K562 (cell line): ENCODE results near the gene SFSWAP. TPM values are rescaled to one million over a fixed set of nuclear protein-coding genes. Genes with fewer than 3 reads are reported as not detected.
A peak's percentile ranks its signal among the peaks of the same experiment; 100 is the strongest.

Experiments
- ATAC-seq: fragments of 200-7000 bp; cut with Tn5 transposase; 3 replicates; pipeline ENCODE4 v1.9.1; 2020; ENCODE audit warnings: moderate library complexity
- BruUV-seq: library from RNA; stranded (reverse); fragments of 400-500 nt; replicated peaks from 2 replicates; lab custom pipeline; 2021; lab: Mats Ljungman, UMichigan
- CTCF ChIA-PET: fragments of 300-600 bp; formaldehyde crosslinking; extraction: SDS; loops from one replicate; lab custom pipeline; 2021; ENCODE audit warnings: low intra/inter-chr PET ratio; lab: Yijun Ruan, JAX
- POLR2A ChIA-PET: fragments of 300-600, 350-650 bp; sonication (Branson Sonifier 250); formaldehyde crosslinking; extraction: SDS; loops from one replicate; lab custom pipeline; 2021; ENCODE audit warnings: antibody characterized with exemption, inconsistent platforms; lab: Yijun Ruan, JAX
- DNase-seq, 4 experiments: peaks; one replicate each; pipeline versions ENCODE4 v3.0.0 to v3.0.0-alpha.2; 2011 to 2018; ENCODE audit warnings: low spot score in 3 of 4, mixed read lengths in 3 of 4; ENCODE audit errors: extremely low read depth in 1 of 4
- FAIRE-seq: peaks from 2 replicates; lab custom pipeline; 2011; peaks lifted over from hg19 to GRCh38; lab: Jason Lieb, UNC
- H2AFZ ChIP-seq: 2 replicates; pipeline ENCODE4 v1.6.0; 2011; ENCODE audit warnings: low read depth, low read length, control low read depth, inconsistent platforms
- H3K27ac ChIP-seq: fragments of 200-600 bp; 3 replicates; pipeline ENCODE4 v1.8.0; 2011; ENCODE audit warnings: low read depth, mild to moderate bottlenecking, control low read depth, inconsistent platforms, low read length, moderate library complexity, mixed read lengths; ENCODE audit errors: extremely low read depth
- H3K27me3 ChIP-seq, 2 experiments: fragments of 300-600 bp in 1 of 2; 2 replicates in 1 of 2; 3 replicates in 1 of 2; pipeline versions ENCODE4 v1.6.0 to v1.8.0; 2011; ENCODE audit warnings: inconsistent platforms in 2 of 2, low read length in 2 of 2, mild to moderate bottlenecking in 1 of 2, mixed read lengths in 1 of 2, moderate library complexity in 1 of 2; ENCODE audit not compliant: control insufficient read depth in 2 of 2, insufficient read depth in 2 of 2
- H3K36me3 ChIP-seq: fragments of 300-600 bp; 3 replicates; pipeline ENCODE4 v1.8.0; 2011; ENCODE audit warnings: mild to moderate bottlenecking, low read length, inconsistent platforms; ENCODE audit not compliant: control insufficient read depth, insufficient read depth
- H3K4me1 ChIP-seq, 2 experiments: fragments of 200-600 bp in 1 of 2; replicated peaks in 1 of 2; 2 replicates in 1 of 2; 3 replicates in 1 of 2; pipeline versions ENCODE4 v1.5.1 to v1.8.0; 2011; ENCODE audit warnings: inconsistent platforms in 2 of 2, low read length in 2 of 2, mild to moderate bottlenecking in 1 of 2, mixed read lengths in 1 of 2, moderate library complexity in 1 of 2; ENCODE audit not compliant: control insufficient read depth in 2 of 2, insufficient read depth in 2 of 2
- H3K4me2 ChIP-seq: 2 replicates; pipeline ENCODE4 v1.6.1; 2011; ENCODE audit warnings: low read length, control low read depth, inconsistent platforms, mixed read lengths; ENCODE audit not compliant: insufficient read depth
- H3K4me3 ChIP-seq: fragments of 200-600 bp; sonication (generic), shearing (Covaris generic); 2 replicates; pipeline ENCODE4 v1.5.1; 2016; ENCODE audit warnings: control low read depth, inconsistent platforms
- H3K79me2 ChIP-seq: fragments of 200-600 bp; 3 replicates; pipeline ENCODE4 v1.8.0; 2011; ENCODE audit warnings: low read length, inconsistent platforms; ENCODE audit not compliant: control insufficient read depth, insufficient read depth
- H3K9ac ChIP-seq, 2 experiments: 2 replicates each; pipeline versions ENCODE4 v1.6.0 to v1.6.1; 2011; ENCODE audit warnings: low read depth in 2 of 2, low read length in 2 of 2, control low read depth in 1 of 2, inconsistent platforms in 1 of 2, mild to moderate bottlenecking in 1 of 2, mixed read lengths in 1 of 2; ENCODE audit not compliant: insufficient read depth in 1 of 2
- H3K9me1 ChIP-seq: one replicate; pipeline ENCODE4 v1.6.0; 2011; ENCODE audit warnings: inconsistent platforms, mild to moderate bottlenecking, low read length, moderate library complexity; ENCODE audit not compliant: control insufficient read depth, insufficient read depth
- H3K9me3 ChIP-seq: replicated peaks from 2 replicates; pipeline ENCODE4 v1.5.1; 2011; ENCODE audit warnings: low read depth, low read length, inconsistent platforms; ENCODE audit not compliant: control insufficient read depth, insufficient read depth
- H4K20me1 ChIP-seq: replicated peaks from 2 replicates; pipeline ENCODE4 v1.6.1; 2011; ENCODE audit warnings: low read length, inconsistent platforms, mixed read lengths; ENCODE audit not compliant: control insufficient read depth, insufficient read depth
- BRD9 ChIP-seq: fragments of 450-650 bp; IDR thresholded peaks from 2 replicates; pipeline ENCODE4 v1.6.1; 2018; ENCODE audit warnings: low read depth; ENCODE audit not compliant: partially characterized antibody
- ESRRA ChIP-seq: fragments of 450-650 bp; IDR thresholded peaks from 2 replicates; pipeline ENCODE4 v1.6.1; 2014; ENCODE audit warnings: low read depth, mild to moderate bottlenecking, moderate library complexity, borderline replicate concordance
- HMBOX1 ChIP-seq: sonication (generic); IDR thresholded peaks from 2 replicates; pipeline ENCODE4 v1.6.1; 2016
- POLR2AphosphoS5 ChIP-seq: IDR thresholded peaks from 2 replicates; pipeline ENCODE4 v1.6.1; 2011; ENCODE audit warnings: mild to moderate bottlenecking, low read depth, low read length, moderate library complexity; ENCODE audit not compliant: control insufficient read depth, insufficient read depth
- SPI1 ChIP-seq: IDR thresholded peaks from 2 replicates; pipeline ENCODE4 v1.6.1; 2011; ENCODE audit warnings: low read depth, low read length, control low read depth, borderline replicate concordance
- TRIM25 ChIP-seq: fragments of 450-650 bp; IDR thresholded peaks from 2 replicates; pipeline ENCODE4 v1.7.0; 2016; ENCODE audit warnings: borderline replicate concordance
- WGBS: fragments of 100-300 bp; shearing (Covaris generic); methylation state at CpG from one replicate; pipeline ENCODE4 v1.1.6; 2016; ENCODE audit warnings: low coverage, mixed read lengths; ENCODE audit not compliant: insufficient coverage; ENCODE audit errors: missing lambda C conversion rate; 5-methylcytosine and 5-hydroxymethylcytosine counted together
- in situ Hi-C: fragments of 300-500 bp; cut with MboI; formaldehyde crosslinking; loops from 4 replicates; pipeline ENCODE4 v1.15.0; 2018; ENCODE audit warnings: inconsistent platforms, mixed read lengths
- intact Hi-C: fragments of 100-400 bp; cut with micrococcal nuclease; formaldehyde crosslinking; loops from 2 replicates; pipeline ENCODE4 v1.14.2; 2022
- polyA plus RNA-seq, 8 experiments: library from polyadenylated mRNA; depleted of rRNA in 4 of 8; stranded (reverse) in 5 of 8; unstranded in 3 of 8; fragments of >200 nt; fragmentation: Nextera tagmentation in 2 of 8; fragmentation: Illumina TruSeq in 1 of 8; extraction: Ambion mirVana in 2 of 8; extraction: Trizol in 1 of 8; gene quantifications; 2 replicates each; pipeline versions ENCODE4 v1.2.1 to v1.2.3, GENCODE V29; 2011 to 2014; ENCODE audit warnings: inconsistent platforms in 1 of 8, missing spikeins in 1 of 8
- total RNA-seq, 7 experiments: library from RNA; depleted of rRNA in 6 of 7; stranded (reverse); fragments of >200 nt in 6 of 7; fragmentation: Illumina TruSeq in 2 of 7; extraction: Trizol in 2 of 7; gene quantifications; 2 replicates each; pipeline versions ENCODE4 v1.2.1 to v1.2.3, GENCODE V29; 2011 to 2021; ENCODE audit warnings: low replicate concordance in 1 of 7

SFSWAP gene
- total and polyA plus RNA-seq, 9 of the 15 experiments (the other 6 are each of a cell fraction or from before 2014, with no cell fraction given): 2.4 to 60.4 (median 32.6) TPM

- Histone ChIP-seq H3K4me3 (no peak overlapping the region), H3K27me3 (peaks cover 17 to 38% of the 10 kb centered on the region in 2 experiments), H3K4me1 (peaks cover 0 to 12% of the 10 kb centered on the region in 2 experiments; a peak in 2 of 5 replicates), H3K79me2 (no peaks in the 10 kb centered on the region), H4K20me1 (no peaks in the 10 kb centered on the region), H3K9me1 (no peaks in the 10 kb centered on the region), H3K4me2 (no peak overlapping the region), H2AFZ (no peak overlapping the region), H3K9me3 (peaks cover 6% of the 10 kb centered on the region), H3K27ac (no peak overlapping the region), H3K9ac (no peak overlapping the region), H3K36me3 (no peaks in the 10 kb centered on the region)
- DNase-seq (no peak), FAIRE-seq (no peak), ATAC-seq (no peak)
- BruUV-seq: no TSS peak
- intact Hi-C loops: no loop called here
- in situ Hi-C loops: no loop called here
- 4% methylated on average over 3 of the region's 3 CpGs for WGBS
- ChIA-PET POLR2A (no interaction called here), CTCF (no interaction called here)
- TF ChIP-seq POLR2AphosphoS5: no peak
- peak; percentile 95 for TF ChIP-seq HMBOX1
- peak; percentile 21 for TF ChIP-seq BRD9
Measured at GRCh38 chr12:131688845-131689154, 22.1 kb upstream of the SFSWAP start.

GRCh38 chr12:131690320-131690719 lies 20.6 kb upstream of the SFSWAP start:
- H3K4me2 ChIP-seq: no peak overlapping the region
- intact Hi-C loops (no loop called here), in situ Hi-C loops (loop anchor here (10.0 kb wide), 1 partner anchor 874 kb away; no protein-coding TSS in a partner anchor)
- H3K4me3 ChIP-seq: no peak overlapping the region
- peaks cover 21 to 39% of the 10 kb centered on the region in 2 experiments; a peak in 4 of 5 replicates for H3K27me3 ChIP-seq
- peaks cover 0 to 8% of the 10 kb centered on the region in 2 experiments; a peak in 2 of 5 replicates for H3K4me1 ChIP-seq
- peak; percentile 54; the same call in 1 of the 2 replicates for TF ChIP-seq SPI1
- peak; percentile 63 for TF ChIP-seq ESRRA
- no peak for TF ChIP-seq TRIM25
- no peak overlapping the region for H2AFZ ChIP-seq
- WGBS: 4% methylated on average over 10 of the region's 10 CpGs
- no peaks in the 10 kb centered on the region for H3K36me3 ChIP-seq
- ChIA-PET POLR2A (interaction anchor here (0.6 kb wide), 1 partner anchor 143 kb away, joined by 3 read pairs; no protein-coding TSS in a partner anchor), CTCF (no interaction called here)
- ATAC-seq: no peak
- H3K9ac ChIP-seq: no peak overlapping the region
- no peaks in the 10 kb centered on the region for H4K20me1 ChIP-seq
- FAIRE-seq: no peak
- H3K27ac ChIP-seq: no peak overlapping the region
- DNase-seq: no peak
- H3K9me1 ChIP-seq: no peaks in the 10 kb centered on the region
- H3K79me2 ChIP-seq: no peaks in the 10 kb centered on the region
- H3K9me3 ChIP-seq: peaks cover 4% of the 10 kb centered on the region
- no TSS peak for BruUV-seq
